Activated CD4-positive, CD25-positive, alpha-beta regulatory T cell (primary cell): ENCODE results near the gene PAWR.
"Not testable (repeated sequence)": the region's sequence is repeated elsewhere in the genome, so short reads cannot be mapped to it uniquely, and the experiment has no call there.

Experiments used
- DNase-seq, 4 experiments: peaks; one replicate each; lab custom pipeline; 2025; lab: John Stamatoyannopoulos, UW

Gene PAWR

DNA sequence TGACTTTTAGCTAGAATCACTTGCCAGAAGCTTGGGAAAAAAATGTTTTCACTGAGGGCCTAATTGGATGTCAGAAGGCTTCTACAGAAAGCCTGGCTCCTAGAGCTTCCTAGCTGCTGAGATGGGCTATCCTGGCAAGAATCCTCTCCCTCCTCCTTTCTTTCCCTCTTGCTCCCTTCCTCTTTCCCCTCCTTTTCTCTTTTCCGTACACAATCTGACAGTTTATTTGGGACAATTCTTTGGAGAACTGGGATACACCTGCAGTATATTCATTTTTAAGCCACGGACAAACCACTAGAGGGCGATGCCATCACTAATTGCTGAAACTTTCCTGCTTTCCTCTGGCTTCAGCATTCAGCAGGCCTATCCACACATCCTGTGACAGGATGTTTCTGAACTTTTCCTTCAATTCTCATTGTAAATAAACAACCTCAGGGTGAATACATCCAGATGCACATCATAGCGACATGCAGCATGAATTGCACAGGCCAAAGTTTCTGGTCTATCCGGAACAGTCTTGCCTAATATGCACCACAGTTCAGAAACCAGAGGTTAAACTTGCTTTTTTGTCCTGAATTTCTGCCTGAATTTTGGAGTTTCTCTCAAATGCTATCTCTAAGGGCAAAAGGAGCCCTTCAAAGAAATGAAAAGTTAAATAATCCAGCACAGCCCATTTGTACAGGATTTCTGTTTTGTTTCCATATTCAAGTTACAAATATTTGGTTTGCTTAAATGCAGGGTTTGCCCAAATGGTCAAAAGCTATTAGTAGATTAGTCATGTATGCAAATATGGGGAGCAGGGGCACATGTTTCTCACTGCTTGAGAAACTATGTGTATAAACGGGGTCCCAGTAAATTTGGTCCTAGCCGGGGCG, 142.8 kb downstream of the PAWR start:
- DNase-seq = no peak

- no peak for DNase-seq
These were observed 143.6 kb downstream of the PAWR start for GRCh38 chr12:79547044-79547734.

DNA sequence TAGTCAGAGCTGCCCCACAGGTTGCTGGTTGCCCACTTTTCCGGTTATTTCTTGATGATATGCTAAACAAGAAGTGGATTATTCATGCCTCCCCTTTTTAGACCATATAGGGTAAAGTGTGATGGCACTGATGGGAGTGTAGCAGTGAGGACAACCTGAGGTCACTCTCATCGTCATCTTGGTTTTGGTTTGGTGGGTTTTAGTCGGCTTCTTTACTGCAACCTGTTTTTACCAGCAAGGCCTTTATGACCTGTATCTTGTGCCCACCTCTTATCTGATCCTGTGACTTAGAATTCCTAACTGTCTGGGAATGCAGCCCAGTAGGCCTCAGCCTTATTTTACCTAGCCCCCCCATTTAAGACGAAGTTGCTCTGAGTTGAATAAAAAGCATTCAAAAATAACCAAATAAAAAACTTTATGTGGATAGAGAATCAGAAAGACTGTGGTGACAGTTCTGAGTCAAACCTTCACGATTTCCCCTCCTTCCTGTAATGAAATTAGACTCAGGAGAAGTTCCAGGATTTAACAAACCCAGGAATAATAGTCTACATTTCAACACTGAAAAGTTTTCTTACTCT, 144.2 kb downstream of the PAWR start:
- DNase-seq = no peak

GRCh38 chr12:79544439-79544838, 146.3 kb downstream of the PAWR start:
- DNase-seq = not testable (repeated sequence)

DNA sequence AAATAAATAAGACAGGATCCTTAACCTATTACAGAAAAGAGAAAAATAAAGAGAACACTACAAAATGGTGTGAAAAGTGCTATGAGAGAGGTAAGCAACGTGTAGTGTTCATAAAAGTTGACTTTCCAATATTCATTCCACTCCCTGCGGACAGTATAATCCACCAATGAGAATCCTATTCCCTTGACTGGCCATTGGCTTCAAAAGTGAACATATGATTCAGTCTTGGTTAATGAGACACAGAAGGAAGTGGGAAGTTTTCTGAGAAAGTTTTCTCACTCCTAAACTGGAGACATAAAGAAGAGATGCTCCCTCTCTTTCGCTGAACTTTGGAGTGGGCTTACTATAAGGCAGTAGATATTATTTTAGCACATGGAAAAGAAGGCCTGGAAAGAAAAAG, 153.1 kb downstream of the PAWR start:
- no peak for DNase-seq

GRCh38 chr12:79535751-79536150, 155.0 kb downstream of the PAWR start:
- DNase-seq = no peak
